H1 (cell line): ENCODE data around the gene KDSR. TPM values are rescaled to one million over a fixed set of nuclear protein-coding genes. Genes with fewer than 3 reads are reported as not detected.

Experiments used
- CTCF ChIA-PET: fragments of 300-600 bp; sonication (Branson Sonifier 250); formaldehyde crosslinking; loops from one replicate; lab custom pipeline; 2021; ENCODE audit not compliant: partially characterized antibody; lab: Charles Lee
- POLR2A ChIA-PET: fragments of 300-600 bp; sonication (Branson Sonifier 250); formaldehyde crosslinking; loops from one replicate; lab custom pipeline; 2021; ENCODE audit warnings: inconsistent platforms; ENCODE audit not compliant: partially characterized antibody; lab: Charles Lee
- DNase-seq, 2 experiments: peaks; one replicate each; pipeline versions ENCODE4 v3.0.0 to v3.0.0-alpha.2; 2010 to 2022; ENCODE audit warnings: low spot score in 2 of 2, low read depth in 1 of 2, mixed read lengths in 1 of 2
- FAIRE-seq: peaks from 2 replicates; lab custom pipeline; 2011; peaks lifted over from hg19 to GRCh38; lab: Jason Lieb, UNC
- H2AFZ ChIP-seq: 2 replicates; pipeline ENCODE4 v1.8.1; 2012; ENCODE audit warnings: low read length, inconsistent platforms
- H2AK5ac ChIP-seq: 2 replicates; pipeline ENCODE4 v1.6.1; 2013; ENCODE audit warnings: low read depth, low read length
- H2BK120ac ChIP-seq: replicated peaks from 2 replicates; pipeline ENCODE3; 2013; ENCODE audit warnings: low read depth, low read length, inconsistent platforms
- H2BK12ac ChIP-seq: 2 replicates; pipeline ENCODE4 v1.6.1; 2013; ENCODE audit warnings: low read depth, low read length
- H2BK15ac ChIP-seq: 2 replicates; pipeline ENCODE4 v1.6.1; 2013; ENCODE audit warnings: low read length
- H2BK20ac ChIP-seq: 2 replicates; pipeline ENCODE4 v1.6.1; 2013; ENCODE audit warnings: low read length
- H2BK5ac ChIP-seq: 2 replicates; pipeline ENCODE4 v1.6.1; 2013; ENCODE audit warnings: low read depth, low read length
- H3K14ac ChIP-seq: 2 replicates; pipeline ENCODE4 v1.6.1; 2013; ENCODE audit warnings: inconsistent platforms; ENCODE audit not compliant: insufficient read length
- H3K18ac ChIP-seq: 2 replicates; pipeline ENCODE4 v1.6.1; 2013; ENCODE audit warnings: low read length; ENCODE audit errors: extremely low read depth
- H3K23ac ChIP-seq: 2 replicates; pipeline ENCODE4 v1.6.1; 2013; ENCODE audit warnings: inconsistent platforms; ENCODE audit not compliant: insufficient read length
- H3K23me2 ChIP-seq: 2 replicates; pipeline ENCODE4 v1.6.1; 2013; ENCODE audit warnings: low read depth, low read length
- H3K27ac ChIP-seq: 2 replicates; pipeline ENCODE4 v1.6.1; 2011; ENCODE audit warnings: low read depth, low read length, inconsistent platforms
- H3K27me3 ChIP-seq, 4 experiments: replicated peaks in 1 of 4; 1 replicate in 1 of 4; 2 replicates in 3 of 4; pipeline versions ENCODE4 v1.6.1 to v1.8.1; 2011 to 2013; ENCODE audit warnings: low read length in 3 of 4, mild to moderate bottlenecking in 3 of 4, inconsistent platforms in 2 of 4, mixed read lengths in 2 of 4, moderate library complexity in 1 of 4; ENCODE audit not compliant: control insufficient read depth in 3 of 4, insufficient read depth in 3 of 4; ENCODE audit errors: extremely low read depth in 1 of 4
- H3K36me3 ChIP-seq, 4 experiments: 2 replicates each; pipeline versions ENCODE4 v1.6.1 to v1.8.1; 2011 to 2013; ENCODE audit warnings: mild to moderate bottlenecking in 4 of 4, low read length in 3 of 4, moderate library complexity in 2 of 4, control low read depth in 1 of 4, inconsistent platforms in 1 of 4; ENCODE audit not compliant: insufficient read depth in 4 of 4, control insufficient read depth in 2 of 4
- H3K4ac ChIP-seq: replicated peaks from 2 replicates; pipeline ENCODE3; 2013; ENCODE audit warnings: low read length, low read depth, mixed read lengths, inconsistent platforms; ENCODE audit not compliant: insufficient read length
- H3K4me1 ChIP-seq, 4 experiments: replicated peaks in 1 of 4; 1 replicate in 1 of 4; 2 replicates in 3 of 4; pipeline versions ENCODE4 v1.6.1 to v1.8.1; 2011 to 2013; ENCODE audit warnings: low read length in 3 of 4, inconsistent platforms in 2 of 4, mixed read lengths in 1 of 4; ENCODE audit not compliant: insufficient read depth in 4 of 4, control insufficient read depth in 3 of 4
- H3K4me2 ChIP-seq, 2 experiments: 2 replicates each; pipeline versions ENCODE4 v1.6.1 to v1.8.1; 2011 to 2013; ENCODE audit warnings: low read depth in 2 of 2, low read length in 2 of 2, control low read depth in 1 of 2, inconsistent platforms in 1 of 2, mild to moderate bottlenecking in 1 of 2; ENCODE audit not compliant: insufficient read depth in 1 of 2
- H3K4me3 ChIP-seq, 4 experiments: fragments of 200-600, 300-600 bp in 1 of 4; sonication (generic), shearing (Covaris generic), sonication (Bioruptor Twin) in 1 of 4; 2 replicates each; pipeline versions ENCODE4 v1.5.1 to v1.8.1; 2011 to 2016; ENCODE audit warnings: low read length in 4 of 4, low read depth in 3 of 4, control low read depth in 2 of 4, inconsistent platforms in 2 of 4, mild to moderate bottlenecking in 2 of 4, mixed read lengths in 1 of 4, moderate library complexity in 1 of 4; ENCODE audit not compliant: insufficient read depth in 2 of 4; ENCODE audit errors: extremely low read depth in 1 of 4
- H3K56ac ChIP-seq: replicated peaks from 2 replicates; pipeline ENCODE3; 2013; ENCODE audit warnings: low read depth, mild to moderate bottlenecking, mixed read lengths, low read length, inconsistent platforms; ENCODE audit not compliant: insufficient read length
- H3K79me1 ChIP-seq: 2 replicates; pipeline ENCODE4 v1.6.1; 2013; ENCODE audit warnings: low read depth, low read length, control low read depth
- H3K79me2 ChIP-seq, 2 experiments: 2 replicates each; pipeline versions ENCODE4 v1.6.1 to v1.8.1; 2012 to 2013; ENCODE audit warnings: low read length in 2 of 2, mild to moderate bottlenecking in 2 of 2, inconsistent platforms in 1 of 2; ENCODE audit not compliant: insufficient read depth in 2 of 2, control insufficient read depth in 1 of 2
- H3K9ac ChIP-seq, 4 experiments: replicated peaks in 1 of 4; 1 replicate in 1 of 4; 2 replicates in 3 of 4; pipeline versions ENCODE4 v1.6.1 to v1.8.1; 2011 to 2013; ENCODE audit warnings: low read depth in 3 of 4, low read length in 3 of 4, control low read depth in 2 of 4, mild to moderate bottlenecking in 2 of 4, moderate library complexity in 2 of 4, inconsistent platforms in 1 of 4; ENCODE audit errors: extremely low read depth in 1 of 4
- H3K9me3 ChIP-seq, 2 experiments: 2 replicates each; pipeline versions ENCODE4 v1.6.1 to v1.8.1; 2012 to 2013; ENCODE audit warnings: mild to moderate bottlenecking in 2 of 2, moderate library complexity in 2 of 2, control low read depth in 1 of 2, inconsistent platforms in 1 of 2, low read depth in 1 of 2, low read length in 1 of 2, mixed read lengths in 1 of 2; ENCODE audit not compliant: insufficient read depth in 2 of 2
- H4K20me1 ChIP-seq, 2 experiments: replicated peaks in 1 of 2; 2 replicates each; pipeline versions ENCODE3 to v1.8.1; 2011 to 2013; ENCODE audit warnings: inconsistent platforms in 2 of 2, low read length in 2 of 2, mild to moderate bottlenecking in 1 of 2; ENCODE audit not compliant: insufficient read depth in 2 of 2, control insufficient read depth in 1 of 2
- H4K5ac ChIP-seq: 2 replicates; pipeline ENCODE4 v1.6.1; 2013; ENCODE audit warnings: low read length, low read depth, mixed read lengths, inconsistent platforms; ENCODE audit not compliant: insufficient read length
- H4K8ac ChIP-seq: 2 replicates; pipeline ENCODE4 v1.8.0; 2013; ENCODE audit warnings: mild to moderate bottlenecking, moderate library complexity, low read length, inconsistent platforms; ENCODE audit not compliant: insufficient read depth; ENCODE audit errors: extremely low read depth
- H4K91ac ChIP-seq: replicated peaks from 2 replicates; pipeline ENCODE3; 2013; ENCODE audit warnings: low read length, mixed read lengths, inconsistent platforms; ENCODE audit not compliant: insufficient read length
- BCL11A ChIP-seq, 2 experiments: IDR thresholded peaks; one replicate each; pipeline ENCODE4 v1.6.1; 2011; ENCODE audit warnings: low read depth in 2 of 2, low read length in 2 of 2, mild to moderate bottlenecking in 2 of 2
- CHD1 ChIP-seq: IDR thresholded peaks from 2 replicates; pipeline ENCODE4 v1.6.1; 2012; ENCODE audit warnings: low read depth, low read length, improper control_type of control experiment
- EP300 ChIP-seq, 2 experiments: IDR thresholded peaks; 1 replicate in 1 of 2; 2 replicates in 1 of 2; pipeline ENCODE4 v1.6.1; 2011 to 2012; ENCODE audit warnings: low read depth in 2 of 2, low read length in 2 of 2, mild to moderate bottlenecking in 2 of 2, borderline replicate concordance in 1 of 2, inconsistent platforms in 1 of 2, moderate library complexity in 1 of 2
- HDAC2 ChIP-seq, 2 experiments: fragments of 300-600 bp in 1 of 2; sonication (generic) in 1 of 2; IDR thresholded peaks; 2 replicates each; pipeline ENCODE4 v1.6.1; 2011 to 2012; ENCODE audit warnings: low read depth in 2 of 2, low read length in 2 of 2, mild to moderate bottlenecking in 2 of 2, moderate library complexity in 2 of 2, borderline replicate concordance in 1 of 2, inconsistent platforms in 1 of 2
- JUN ChIP-seq: IDR thresholded peaks from 2 replicates; pipeline ENCODE4 v1.6.1; 2011; ENCODE audit warnings: low read depth, mild to moderate bottlenecking, improper control_type of control experiment, low read length
- JUND ChIP-seq: IDR thresholded peaks from 2 replicates; pipeline ENCODE4 v1.6.1; 2011; ENCODE audit warnings: mild to moderate bottlenecking, improper control_type of control experiment, low read length
- RAD21 ChIP-seq, 2 experiments: IDR thresholded peaks in 1 of 2; conservative IDR thresholded peaks in 1 of 2; 2 replicates each; pipeline ENCODE4 v1.6.1; 2011; ENCODE audit warnings: low read depth in 2 of 2, low read length in 2 of 2, improper control_type of control experiment in 1 of 2, inconsistent platforms in 1 of 2, mild to moderate bottlenecking in 1 of 2, moderate library complexity in 1 of 2
- RBBP5 ChIP-seq: IDR thresholded peaks from 2 replicates; pipeline ENCODE4 v1.7.1; 2012; ENCODE audit warnings: low read depth, mild to moderate bottlenecking, inconsistent platforms, low read length, moderate library complexity, borderline replicate concordance
- polyA plus RNA-seq, 7 experiments: library from polyadenylated mRNA; depleted of rRNA in 3 of 7; stranded (reverse) in 5 of 7; unstranded in 2 of 7; fragments of >200 nt in 5 of 7; fragments of 200-250 nt in 2 of 7; gene quantifications; 1 replicate in 5 of 7; 2 replicates in 1 of 7; 4 replicates in 1 of 7; pipeline versions ENCODE4 v1.2.1 to v1.2.3, GENCODE V29; 2011 to 2013; ENCODE audit warnings: missing spikeins in 2 of 7, mixed read lengths in 2 of 7
- total RNA-seq: library from RNA; stranded (reverse); fragmentation: NEBNext Ultra II Directional; extraction: Animal tissue kit (Norgen Biotek cat#: 25700); gene quantifications from 2 replicates; pipeline ENCODE4 v1.2.1, GENCODE V29; 2021
- TF ChIP-seq, protein P1 (sequence below), 3 experiments: IDR thresholded peaks; 1 replicate in 2 of 3; 2 replicates in 1 of 3; pipeline versions ENCODE4 v1.5.1 to v1.6.1; 2011; ENCODE audit warnings: low read length in 3 of 3, mild to moderate bottlenecking in 3 of 3, inconsistent platforms in 2 of 3, low read depth in 1 of 3, moderate library complexity in 1 of 3; ENCODE audit not compliant: insufficient read depth in 1 of 3; ENCODE audit errors: control extremely low read depth in 1 of 3

The KDSR gene
- total and polyA plus RNA-seq, 2 of the 8 experiments (the other 6 are each of a cell fraction or from before 2014, with no cell fraction given), result 12.4 to 50.5 TPM

- H3K4me1 ChIP-seq, result peaks cover 0 to 2% (median 0%) of the 10 kb centered on the region in 4 experiments; a peak in 2 of 7 replicates
- no peak overlapping the region for H3K4me2 ChIP-seq
- no peaks in the 10 kb centered on the region for H3K79me2 ChIP-seq
- H3K18ac ChIP-seq, result no peak overlapping the region
- no peak overlapping the region for H3K56ac ChIP-seq
- no peak overlapping the region for H3K27ac ChIP-seq
- no peaks in the 10 kb centered on the region for H3K36me3 ChIP-seq
- H3K4ac ChIP-seq, result no peak overlapping the region
- H3K79me1 ChIP-seq, result no peaks in the 10 kb centered on the region
- no peak overlapping the region for H2AK5ac ChIP-seq
- H3K9me3 ChIP-seq, result no peaks in the 10 kb centered on the region
- H2BK5ac ChIP-seq, result no peak overlapping the region
- H3K14ac ChIP-seq, result no peak overlapping the region
- H3K27me3 ChIP-seq, result no peaks in the 10 kb centered on the region
- H2BK120ac ChIP-seq, result no peak overlapping the region
- no peak for TF ChIP-seq JUND
- no peak for TF ChIP-seq BCL11A (IDR thresholded peaks at IDR 0.05; ENCODE audit: low read depth in 2 of 2, low read length in 2 of 2)
- TF ChIP-seq EP300 (IDR thresholded peaks at IDR 0.05; ENCODE audit: borderline replicate concordance in 1 of 2, low read depth in 2 of 2, low read length in 2 of 2), result no peak
- no peak for TF ChIP-seq RBBP5
- TF ChIP-seq, protein P1, sequence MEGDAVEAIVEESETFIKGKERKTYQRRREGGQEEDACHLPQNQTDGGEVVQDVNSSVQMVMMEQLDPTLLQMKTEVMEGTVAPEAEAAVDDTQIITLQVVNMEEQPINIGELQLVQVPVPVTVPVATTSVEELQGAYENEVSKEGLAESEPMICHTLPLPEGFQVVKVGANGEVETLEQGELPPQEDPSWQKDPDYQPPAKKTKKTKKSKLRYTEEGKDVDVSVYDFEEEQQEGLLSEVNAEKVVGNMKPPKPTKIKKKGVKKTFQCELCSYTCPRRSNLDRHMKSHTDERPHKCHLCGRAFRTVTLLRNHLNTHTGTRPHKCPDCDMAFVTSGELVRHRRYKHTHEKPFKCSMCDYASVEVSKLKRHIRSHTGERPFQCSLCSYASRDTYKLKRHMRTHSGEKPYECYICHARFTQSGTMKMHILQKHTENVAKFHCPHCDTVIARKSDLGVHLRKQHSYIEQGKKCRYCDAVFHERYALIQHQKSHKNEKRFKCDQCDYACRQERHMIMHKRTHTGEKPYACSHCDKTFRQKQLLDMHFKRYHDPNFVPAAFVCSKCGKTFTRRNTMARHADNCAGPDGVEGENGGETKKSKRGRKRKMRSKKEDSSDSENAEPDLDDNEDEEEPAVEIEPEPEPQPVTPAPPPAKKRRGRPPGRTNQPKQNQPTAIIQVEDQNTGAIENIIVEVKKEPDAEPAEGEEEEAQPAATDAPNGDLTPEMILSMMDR (IDR thresholded peaks at IDR 0.05; ENCODE audit: control extremely low read depth in 1 of 3, insufficient read depth in 1 of 3, low read depth in 1 of 3, low read length in 3 of 3), result no peak
- no peak for TF ChIP-seq JUN
- no peak for TF ChIP-seq HDAC2 (IDR thresholded peaks at IDR 0.05; ENCODE audit: borderline replicate concordance in 1 of 2, low read depth in 2 of 2, low read length in 2 of 2)
- no peak for TF ChIP-seq RAD21 (IDR thresholded peaks at IDR 0.05 in 1 of 2, conservative IDR thresholded peaks at IDR 0.05 in 1 of 2; ENCODE audit: low read depth in 2 of 2, low read length in 2 of 2)
- TF ChIP-seq CHD1, result no peak
- H4K91ac ChIP-seq, result no peak overlapping the region
- H2AFZ ChIP-seq, result no peak overlapping the region
- DNase-seq, result no peak
- no peak overlapping the region for H3K4me3 ChIP-seq
- H2BK12ac ChIP-seq, result no peak overlapping the region
- H4K5ac ChIP-seq, result no peak overlapping the region
- CTCF ChIA-PET, result interaction anchor here (0.9 to 1.1 kb wide), 2 partner anchors 9 to 257 kb away, joined by 3 read pairs; no protein-coding TSS in a partner anchor
- no peaks in the 10 kb centered on the region for H4K20me1 ChIP-seq
- no peak overlapping the region for H4K8ac ChIP-seq
- no peaks in the 10 kb centered on the region for H3K23me2 ChIP-seq
- no peak overlapping the region for H3K9ac ChIP-seq
- POLR2A ChIA-PET, result no interaction called here
- H2BK20ac ChIP-seq, result no peak overlapping the region
- H3K23ac ChIP-seq, result no peak overlapping the region
- H2BK15ac ChIP-seq, result no peak overlapping the region
- FAIRE-seq, result no peak
Measured at GRCh38 chr18:63282793-63283192, 84.2 kb downstream of the KDSR start.
